WTC11 (cell line): ENCODE measurements around the gene GNAZ.

Experiments
- CBFB ChIP-seq: sonication (generic); formaldehyde crosslinking; IDR thresholded peaks from 2 replicates; pipeline ENCODE4 v1.8.1; 2022; ENCODE audit warnings: mild to moderate bottlenecking, low read depth, missing genetic modification reagents
- CREB1 ChIP-seq: sonication (generic); formaldehyde crosslinking; IDR thresholded peaks from 2 replicates; pipeline ENCODE4 v1.8.0; 2023; ENCODE audit warnings: mild to moderate bottlenecking, missing genetic modification reagents
- CREM ChIP-seq: sonication (generic); formaldehyde crosslinking; IDR thresholded peaks from 2 replicates; pipeline ENCODE4 v1.8.1; 2022; ENCODE audit warnings: mild to moderate bottlenecking, missing genetic modification reagents, moderate library complexity
- NFE2L1 ChIP-seq: sonication (generic); formaldehyde crosslinking; IDR thresholded peaks from 2 replicates; pipeline ENCODE4 v1.8.1; 2023; ENCODE audit warnings: missing genetic modification reagents
- NFYB ChIP-seq: sonication (generic); formaldehyde crosslinking; conservative IDR thresholded peaks from 2 replicates; pipeline ENCODE4 v1.8.0; 2022; ENCODE audit warnings: low read depth, missing genetic modification reagents
- TCF7 ChIP-seq: sonication (generic); formaldehyde crosslinking; IDR thresholded peaks from 2 replicates; pipeline ENCODE4 v1.8.0; 2022; ENCODE audit warnings: mild to moderate bottlenecking, low read depth, missing genetic modification reagents, moderate library complexity
- TF ChIP-seq, protein P1 (sequence below): sonication (generic); formaldehyde crosslinking; IDR thresholded peaks from 2 replicates; pipeline ENCODE4 v1.8.0; 2022; ENCODE audit warnings: mild to moderate bottlenecking, missing genetic modification reagents
- TF ChIP-seq, protein P2 (sequence below): fragments of 200-600 bp; IDR thresholded peaks from 2 replicates; pipeline ENCODE4 v1.8.0; 2022; ENCODE audit warnings: antibody characterized with exemption

DNA sequence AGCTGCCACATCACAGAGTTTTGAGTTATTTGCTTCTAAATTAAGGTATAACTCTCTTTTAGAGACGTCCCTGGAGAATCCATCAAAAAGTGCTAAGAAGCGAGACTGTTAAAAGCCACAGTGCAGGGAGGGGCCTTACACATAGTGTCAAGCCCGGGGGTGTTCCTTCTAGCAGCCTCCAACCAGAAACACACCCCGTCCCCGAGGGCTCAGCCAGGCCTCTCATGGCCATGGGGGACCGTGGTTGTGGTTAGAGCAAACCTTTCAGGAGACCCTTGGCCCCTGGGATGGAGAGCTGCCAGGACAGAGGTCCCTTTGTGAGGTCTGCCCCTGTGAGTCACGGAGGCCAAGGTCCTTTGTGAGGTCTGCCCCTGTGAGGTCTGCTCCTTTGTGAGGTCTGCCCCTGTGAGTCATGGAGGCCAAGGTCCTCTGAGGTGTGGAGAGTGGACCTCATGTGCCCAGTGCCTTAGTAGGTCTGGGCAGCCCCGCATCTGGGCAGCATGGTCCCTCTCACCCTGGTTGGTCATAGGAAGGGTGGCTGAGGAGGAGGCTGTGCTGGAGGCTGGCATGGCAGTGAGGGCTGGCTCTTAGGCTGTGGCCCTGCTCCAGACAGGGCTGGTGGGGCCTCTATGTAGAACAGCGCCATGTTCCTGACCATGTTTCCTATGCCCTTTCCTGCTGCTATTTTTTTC, 5.4 kb downstream of the GNAZ start:
- TF ChIP-seq, protein P1, sequence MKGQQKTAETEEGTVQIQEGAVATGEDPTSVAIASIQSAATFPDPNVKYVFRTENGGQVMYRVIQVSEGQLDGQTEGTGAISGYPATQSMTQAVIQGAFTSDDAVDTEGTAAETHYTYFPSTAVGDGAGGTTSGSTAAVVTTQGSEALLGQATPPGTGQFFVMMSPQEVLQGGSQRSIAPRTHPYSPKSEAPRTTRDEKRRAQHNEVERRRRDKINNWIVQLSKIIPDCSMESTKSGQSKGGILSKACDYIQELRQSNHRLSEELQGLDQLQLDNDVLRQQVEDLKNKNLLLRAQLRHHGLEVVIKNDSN (CRISPR knock-in tag) = no peak
- TF ChIP-seq, protein P2, sequence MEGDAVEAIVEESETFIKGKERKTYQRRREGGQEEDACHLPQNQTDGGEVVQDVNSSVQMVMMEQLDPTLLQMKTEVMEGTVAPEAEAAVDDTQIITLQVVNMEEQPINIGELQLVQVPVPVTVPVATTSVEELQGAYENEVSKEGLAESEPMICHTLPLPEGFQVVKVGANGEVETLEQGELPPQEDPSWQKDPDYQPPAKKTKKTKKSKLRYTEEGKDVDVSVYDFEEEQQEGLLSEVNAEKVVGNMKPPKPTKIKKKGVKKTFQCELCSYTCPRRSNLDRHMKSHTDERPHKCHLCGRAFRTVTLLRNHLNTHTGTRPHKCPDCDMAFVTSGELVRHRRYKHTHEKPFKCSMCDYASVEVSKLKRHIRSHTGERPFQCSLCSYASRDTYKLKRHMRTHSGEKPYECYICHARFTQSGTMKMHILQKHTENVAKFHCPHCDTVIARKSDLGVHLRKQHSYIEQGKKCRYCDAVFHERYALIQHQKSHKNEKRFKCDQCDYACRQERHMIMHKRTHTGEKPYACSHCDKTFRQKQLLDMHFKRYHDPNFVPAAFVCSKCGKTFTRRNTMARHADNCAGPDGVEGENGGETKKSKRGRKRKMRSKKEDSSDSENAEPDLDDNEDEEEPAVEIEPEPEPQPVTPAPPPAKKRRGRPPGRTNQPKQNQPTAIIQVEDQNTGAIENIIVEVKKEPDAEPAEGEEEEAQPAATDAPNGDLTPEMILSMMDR = no peak
- no peak for TF ChIP-seq TCF7 (CRISPR knock-in tag)
- no peak for TF ChIP-seq CREM
- no peak for TF ChIP-seq CBFB (CRISPR knock-in tag)
- TF ChIP-seq NFYB (CRISPR knock-in tag) = no peak
- no peak for TF ChIP-seq NFE2L1 (CRISPR knock-in tag)
- TF ChIP-seq CREB1 = no peak
